T-helper 1 cell (primary cell): ENCODE measurements around the gene LPP.

ENCODE experiments used
- DNase-seq, 5 donors: peaks; one replicate each; pipeline ENCODE4 v3.0.0-alpha.2; 2012 to 2020

LPP gene

GRCh38 chr3:188306435-188307005 is 152.6 kb downstream of the LPP start:
- no peak for DNase-seq

GRCh38 chr3:188309437-188310269 is 155.7 kb downstream of the LPP start:
- DNase-seq: peak in 1 of 5 donors; percentile 72

GRCh38 chr3:188310270-188310710 is 156.3 kb downstream of the LPP start:
- DNase-seq: no peak

- DNase-seq: no peak
Measured at GRCh38 chr3:188315553-188315952, 161.6 kb downstream of the LPP start.

- no peak for DNase-seq
Measured at GRCh38 chr3:188316021-188316722, 162.2 kb downstream of the LPP start.

GRCh38 chr3:188316723-188317070 is 162.7 kb downstream of the LPP start:
- no peak for DNase-seq

GRCh38 chr3:188319569-188319968 is 165.6 kb downstream of the LPP start:
- DNase-seq: no peak

GRCh38 chr3:188320757-188321156 is 166.8 kb downstream of the LPP start:
- DNase-seq: no peak

GRCh38 chr3:188321258-188321657 is 167.3 kb downstream of the LPP start:
- no peak for DNase-seq

GRCh38 chr3:188322135-188322887 is 168.4 kb downstream of the LPP start:
- DNase-seq: no peak

GRCh38 chr3:188323067-188323842 is 169.3 kb downstream of the LPP start:
- DNase-seq: peak in 3 of 5 donors; percentile 11 to 56 (median 26)

- DNase-seq: no peak
Measured at GRCh38 chr3:188326111-188326510, 172.2 kb downstream of the LPP start.

GRCh38 chr3:188326968-188327367 is 173.0 kb downstream of the LPP start:
- no peak for DNase-seq

GRCh38 chr3:188327433-188327832 is 173.5 kb downstream of the LPP start:
- no peak for DNase-seq

- DNase-seq: no peak
Measured at GRCh38 chr3:188330138-188330537, 176.2 kb downstream of the LPP start.

GRCh38 chr3:188331166-188331565 is 177.2 kb downstream of the LPP start:
- no peak for DNase-seq

GRCh38 chr3:188332085-188332484 is 178.1 kb downstream of the LPP start:
- no peak for DNase-seq

GRCh38 chr3:188335656-188336055 is 181.7 kb downstream of the LPP start:
- DNase-seq: no peak

- DNase-seq: no peak
Measured at GRCh38 chr3:188336178-188336577, 182.2 kb downstream of the LPP start.

GRCh38 chr3:188337232-188337631 is 183.3 kb downstream of the LPP start:
- DNase-seq: no peak

GRCh38 chr3:188338086-188338485 is 184.1 kb downstream of the LPP start:
- DNase-seq: no peak
